Dedifferentiated amniotic fluid mesenchymal stem cell (primary cell): ENCODE data around the gene RITA1.
A peak's percentile ranks its signal among the peaks of the same experiment; 100 is the strongest.
"Not testable (repeated sequence)": the region's sequence is repeated elsewhere in the genome, so short reads cannot be mapped to it uniquely, and the experiment has no call there.

Experiments used
- DNase-seq: peaks from one replicate; pipeline ENCODE4 v3.0.0-alpha.2; 2016; ENCODE audit errors: extremely low spot score

Gene RITA1, protein sequence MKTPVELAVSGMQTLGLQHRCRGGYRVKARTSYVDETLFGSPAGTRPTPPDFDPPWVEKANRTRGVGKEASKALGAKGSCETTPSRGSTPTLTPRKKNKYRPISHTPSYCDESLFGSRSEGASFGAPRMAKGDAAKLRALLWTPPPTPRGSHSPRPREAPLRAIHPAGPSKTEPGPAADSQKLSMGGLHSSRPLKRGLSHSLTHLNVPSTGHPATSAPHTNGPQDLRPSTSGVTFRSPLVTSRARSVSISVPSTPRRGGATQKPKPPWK

GRCh38 chr12:113185180-113186032 is at the start of gene RITA1, which contains the start of gene DDX54:
TSS of gene RITA1 (plus strand) at chr12:113185721. CDS start at chr12:113186747, 1,026 bp downstream.
TSS of gene DDX54 (minus strand) at chr12:113185478. CDS start at chr12:113185451, 27 bp downstream.
- DNase-seq, result peak; percentile 36

GRCh38 chr12:113136128-113136989 is 49.2 kb upstream of the RITA1 start:
- no peak for DNase-seq

- DNase-seq, result no peak
Observed at GRCh38 chr12:113136990-113137511, 48.5 kb upstream of the RITA1 start.

DNA sequence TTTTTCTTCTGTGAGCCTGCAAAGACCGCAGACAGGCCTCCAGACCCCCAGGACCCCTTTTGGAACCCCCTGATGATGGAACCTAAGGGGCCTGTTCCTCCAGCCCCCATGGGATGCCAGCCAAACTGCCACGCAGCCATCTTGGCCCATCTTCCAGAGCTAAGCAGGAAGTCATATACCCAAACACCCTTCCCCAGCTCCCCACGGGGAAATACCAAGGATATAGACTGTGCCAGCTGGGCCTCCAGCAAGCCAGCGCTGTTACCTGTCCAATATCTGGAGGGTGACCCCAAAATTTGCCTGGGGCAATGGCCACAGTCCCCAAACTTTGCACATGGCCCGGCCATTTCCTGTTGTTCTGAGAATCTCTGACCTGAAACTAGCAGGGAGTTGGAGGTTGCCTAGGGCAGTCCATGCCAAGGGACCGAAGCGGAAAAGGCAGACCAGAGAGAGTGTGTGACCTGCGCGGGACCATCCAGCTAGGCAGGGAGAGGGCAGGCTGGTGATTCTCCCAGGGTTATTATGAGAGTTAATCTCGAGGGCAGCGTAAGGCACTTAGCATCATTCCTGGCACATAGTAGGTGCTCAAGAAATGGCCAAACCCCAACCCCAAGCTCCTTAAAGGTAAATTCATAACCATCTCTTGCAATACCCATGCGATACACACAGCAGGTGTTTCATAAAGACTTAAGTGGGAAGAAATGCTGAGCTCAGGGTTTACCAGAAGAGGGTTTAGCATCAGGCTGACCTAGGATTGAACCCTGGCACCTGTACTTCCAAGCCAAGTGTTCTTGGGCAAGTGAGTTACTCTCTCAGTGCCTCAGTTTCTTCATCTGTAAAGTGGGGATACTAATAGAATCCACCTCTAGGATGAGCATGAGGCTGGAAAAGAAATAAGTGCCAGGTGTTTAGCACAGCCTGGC is 47.4 kb upstream of the RITA1 start:
- DNase-seq, result no peak

GRCh38 chr12:113138826-113139225 is 46.7 kb upstream of the RITA1 start:
- no peak for DNase-seq

- DNase-seq, result no peak
Observed at GRCh38 chr12:113140706-113141105, 44.8 kb upstream of the RITA1 start.

- not testable (repeated sequence) for DNase-seq
Observed at GRCh38 chr12:113141716-113142115, 43.8 kb upstream of the RITA1 start.

- DNase-seq, result no peak
Observed at GRCh38 chr12:113142173-113142885, 43.2 kb upstream of the RITA1 start.

- DNase-seq, result no peak
Observed at GRCh38 chr12:113142886-113143332, 42.6 kb upstream of the RITA1 start.

DNA sequence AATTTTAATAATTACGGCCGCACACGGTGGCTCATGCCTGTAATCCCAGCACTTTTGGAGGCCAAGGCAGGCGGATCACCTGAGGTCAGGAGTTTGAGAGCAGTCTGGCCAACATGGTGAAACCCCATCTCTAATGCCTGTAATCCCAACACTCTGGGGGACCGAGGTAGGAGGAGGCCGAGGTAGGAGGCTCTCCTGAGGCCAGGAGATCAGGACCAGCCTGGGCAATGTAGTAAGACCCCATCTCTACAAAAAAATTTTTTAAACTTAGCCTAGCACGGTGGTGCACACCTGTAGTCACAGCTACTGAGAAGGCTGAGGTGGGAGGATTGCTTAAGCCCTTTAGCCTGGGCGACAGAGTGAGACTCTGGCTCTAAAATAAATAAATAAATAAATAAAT is 41.6 kb upstream of the RITA1 start:
- no peak for DNase-seq

DNA sequence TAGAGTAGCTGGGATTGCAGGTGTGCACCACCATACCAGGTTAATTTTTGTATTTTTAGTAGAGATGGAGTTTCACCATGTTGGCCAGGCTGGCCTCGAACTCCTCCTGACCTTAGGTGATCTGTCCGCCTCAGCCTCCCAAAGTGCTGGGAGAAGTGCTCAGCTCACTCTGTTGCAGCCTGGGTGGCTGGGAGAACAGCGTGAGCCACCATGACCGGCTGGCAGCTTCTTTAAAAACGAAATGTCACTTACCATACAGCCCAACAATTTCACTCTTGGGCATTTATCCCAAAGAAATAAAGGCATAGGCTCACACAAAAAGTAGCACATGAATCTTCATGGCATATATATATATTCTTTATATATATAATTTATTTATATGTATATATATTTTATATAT is 40.7 kb upstream of the RITA1 start:
- DNase-seq, result no peak

DNA sequence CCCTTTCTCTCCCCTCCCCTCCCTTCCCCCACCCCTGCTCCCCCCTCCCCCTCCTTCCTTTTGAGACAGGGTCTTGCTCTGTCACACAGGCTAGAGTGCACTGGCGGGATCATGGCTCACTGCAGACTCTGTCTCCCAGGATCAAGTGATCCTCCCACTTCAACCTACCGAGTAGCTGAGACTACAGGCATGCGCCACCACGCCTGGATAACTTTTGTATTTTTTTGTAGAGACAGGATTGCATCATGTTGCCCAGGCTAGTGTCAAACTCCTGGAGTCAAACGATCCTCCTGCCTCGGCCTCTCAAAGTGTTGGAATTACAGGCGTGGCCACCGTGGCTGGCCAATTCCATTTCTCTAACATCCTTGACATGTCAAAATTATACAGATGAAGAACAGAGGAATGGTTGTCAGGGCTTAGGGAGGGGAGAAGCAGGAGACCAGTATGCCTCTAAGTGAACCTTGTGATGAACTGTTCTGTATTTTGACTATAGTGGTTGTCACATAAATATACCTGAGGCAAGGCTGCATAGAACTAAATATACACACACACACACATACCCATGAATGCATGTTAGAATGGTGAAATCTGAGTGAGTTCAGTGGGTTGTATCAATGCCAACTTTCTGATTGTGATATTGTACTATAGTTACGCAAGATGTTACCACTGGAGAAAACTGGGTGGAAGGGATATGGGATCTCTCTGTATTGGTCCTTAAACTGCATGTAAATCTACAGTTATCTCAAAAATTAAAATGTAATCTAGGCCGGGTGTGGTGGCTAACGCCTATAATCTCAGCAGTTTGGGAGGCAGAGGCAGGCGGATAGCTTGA is 39.6 kb upstream of the RITA1 start:
- DNase-seq, result no peak

- no peak for DNase-seq
Observed at GRCh38 chr12:113146999-113147398, 38.5 kb upstream of the RITA1 start.

GRCh38 chr12:113149361-113150150 is 36.0 kb upstream of the RITA1 start, which contains the start of gene CFAP73:
TSS of gene CFAP73 (plus strand) at chr12:113149724. CDS start at chr12:113149858, 134 bp downstream.
- peak; percentile 76 for DNase-seq

- DNase-seq, result no peak
Observed at GRCh38 chr12:113151655-113152054, 33.9 kb upstream of the RITA1 start.

- no peak for DNase-seq
Observed at GRCh38 chr12:113152196-113152834, 33.2 kb upstream of the RITA1 start.
